ENCODE data around the gene PPP1R12C.
A peak's percentile ranks its signal among the peaks of the same experiment; 100 is the strongest.

The PPP1R12C gene

GRCh38 chr19:55146078-55146704, 28.8 kb upstream of the PPP1R12C start:
- 2% methylated on average over 31 to 38 of the region's 41 CpGs for WGBS, 2 experiments
- peaks cover 14% of the 10 kb centered on the region for H3K4me1 ChIP-seq (ENCODE audit: control insufficient read depth, insufficient read depth, low read length)
- H3K36me3 ChIP-seq (ENCODE audit: control insufficient read depth, insufficient read depth, low read length) = peaks cover 3% of the 10 kb centered on the region
- H3K4me3 ChIP-seq (ENCODE audit: insufficient read depth, low read depth, low read length) = peak overlapping the region; percentile 51
- H3K27ac ChIP-seq (ENCODE audit: insufficient read depth, low read depth, low read length, poor library complexity, severe bottlenecking) = no peak overlapping the region
- H3K27me3 ChIP-seq (ENCODE audit: control insufficient read depth, insufficient read depth, low read length, poor library complexity, severe bottlenecking) = no peaks in the 10 kb centered on the region
- H3K9me3 ChIP-seq (ENCODE audit: control insufficient read depth, low read length) = no peaks in the 10 kb centered on the region

- Histone ChIP-seq H3K4me3 (ENCODE audit: insufficient read depth, low read depth, low read length) (no peak overlapping the region), H3K27ac (ENCODE audit: insufficient read depth, low read depth, low read length, poor library complexity, severe bottlenecking) (no peak overlapping the region), H3K27me3 (ENCODE audit: control insufficient read depth, insufficient read depth, low read length, poor library complexity, severe bottlenecking) (no peaks in the 10 kb centered on the region), H3K4me1 (ENCODE audit: control insufficient read depth, insufficient read depth, low read length) (peaks cover 14% of the 10 kb centered on the region), H3K9me3 (ENCODE audit: control insufficient read depth, low read length) (no peaks in the 10 kb centered on the region), H3K36me3 (ENCODE audit: control insufficient read depth, insufficient read depth, low read length) (peaks cover 3% of the 10 kb centered on the region)
- 45 to 60% methylated on average over 3 of the region's 3 CpGs for WGBS, 2 experiments
Observed at GRCh38 chr19:55145232-55145631, 27.8 kb upstream of the PPP1R12C start.

- WGBS, 2 experiments = 27 to 35% methylated on average over 20 to 21 of the region's 21 CpGs
- no peaks in the 10 kb centered on the region for H3K4me1 ChIP-seq (ENCODE audit: control insufficient read depth, insufficient read depth, low read length)
- peaks cover 3% of the 10 kb centered on the region for H3K36me3 ChIP-seq (ENCODE audit: control insufficient read depth, insufficient read depth, low read length)
- H3K27me3 ChIP-seq (ENCODE audit: control insufficient read depth, insufficient read depth, low read length, poor library complexity, severe bottlenecking) = no peaks in the 10 kb centered on the region
- H3K4me3 ChIP-seq (ENCODE audit: insufficient read depth, low read depth, low read length) = no peak overlapping the region
- no peaks in the 10 kb centered on the region for H3K9me3 ChIP-seq (ENCODE audit: control insufficient read depth, low read length)
- H3K27ac ChIP-seq (ENCODE audit: insufficient read depth, low read depth, low read length, poor library complexity, severe bottlenecking) = no peak overlapping the region
Observed at GRCh38 chr19:55141696-55142095, 24.3 kb upstream of the PPP1R12C start.

GRCh38 chr19:55137915-55138314, 20.5 kb upstream of the PPP1R12C start:
- Histone ChIP-seq H3K9me3 (ENCODE audit: control insufficient read depth, low read length) (no peaks in the 10 kb centered on the region), H3K27ac (ENCODE audit: insufficient read depth, low read depth, low read length, poor library complexity, severe bottlenecking) (no peak overlapping the region), H3K27me3 (ENCODE audit: control insufficient read depth, insufficient read depth, low read length, poor library complexity, severe bottlenecking) (no peaks in the 10 kb centered on the region), H3K4me1 (ENCODE audit: control insufficient read depth, insufficient read depth, low read length) (no peaks in the 10 kb centered on the region), H3K36me3 (ENCODE audit: control insufficient read depth, insufficient read depth, low read length) (peaks cover 2% of the 10 kb centered on the region), H3K4me3 (ENCODE audit: insufficient read depth, low read depth, low read length) (no peak overlapping the region)
- WGBS, 2 experiments = 68 to 71% methylated on average over 8 to 9 of the region's 9 CpGs

GRCh38 chr19:55136399-55137102, 19.1 kb upstream of the PPP1R12C start:
- H3K36me3 ChIP-seq (ENCODE audit: control insufficient read depth, insufficient read depth, low read length) = peaks cover 2% of the 10 kb centered on the region
- no peak overlapping the region for H3K4me3 ChIP-seq (ENCODE audit: insufficient read depth, low read depth, low read length)
- no peak overlapping the region for H3K27ac ChIP-seq (ENCODE audit: insufficient read depth, low read depth, low read length, poor library complexity, severe bottlenecking)
- no peaks in the 10 kb centered on the region for H3K9me3 ChIP-seq (ENCODE audit: control insufficient read depth, low read length)
- no peaks in the 10 kb centered on the region for H3K27me3 ChIP-seq (ENCODE audit: control insufficient read depth, insufficient read depth, low read length, poor library complexity, severe bottlenecking)
- WGBS, 2 experiments = 94 to 95% methylated on average over 17 of the region's 17 CpGs
- no peaks in the 10 kb centered on the region for H3K4me1 ChIP-seq (ENCODE audit: control insufficient read depth, insufficient read depth, low read length)

- Histone ChIP-seq H3K27me3 (ENCODE audit: control insufficient read depth, insufficient read depth, low read length, poor library complexity, severe bottlenecking) (no peaks in the 10 kb centered on the region), H3K4me1 (ENCODE audit: control insufficient read depth, insufficient read depth, low read length) (no peaks in the 10 kb centered on the region), H3K9me3 (ENCODE audit: control insufficient read depth, low read length) (no peaks in the 10 kb centered on the region), H3K36me3 (ENCODE audit: control insufficient read depth, insufficient read depth, low read length) (peaks cover 2% of the 10 kb centered on the region), H3K4me3 (ENCODE audit: insufficient read depth, low read depth, low read length) (no peak overlapping the region), H3K27ac (ENCODE audit: insufficient read depth, low read depth, low read length, poor library complexity, severe bottlenecking) (no peak overlapping the region)
- WGBS, 2 experiments = 69 to 73% methylated on average over 1 of the region's 3 CpGs
Observed at GRCh38 chr19:55134736-55135135, 17.3 kb upstream of the PPP1R12C start.

GRCh38 chr19:55133639-55134444, 16.4 kb upstream of the PPP1R12C start:
- Histone ChIP-seq H3K27ac (ENCODE audit: insufficient read depth, low read depth, low read length, poor library complexity, severe bottlenecking) (peak overlapping the region; percentile 16), H3K4me1 (ENCODE audit: control insufficient read depth, insufficient read depth, low read length) (no peaks in the 10 kb centered on the region), H3K4me3 (ENCODE audit: insufficient read depth, low read depth, low read length) (no peak overlapping the region), H3K9me3 (ENCODE audit: control insufficient read depth, low read length) (no peaks in the 10 kb centered on the region), H3K36me3 (ENCODE audit: control insufficient read depth, insufficient read depth, low read length) (peaks cover 2% of the 10 kb centered on the region), H3K27me3 (ENCODE audit: control insufficient read depth, insufficient read depth, low read length, poor library complexity, severe bottlenecking) (no peaks in the 10 kb centered on the region)
- WGBS, 2 experiments = 88% methylated on average over 25 of the region's 25 CpGs

- no peak overlapping the region for H3K27ac ChIP-seq (ENCODE audit: insufficient read depth, low read depth, low read length, poor library complexity, severe bottlenecking)
- H3K9me3 ChIP-seq (ENCODE audit: control insufficient read depth, low read length) = no peaks in the 10 kb centered on the region
- peaks cover 2% of the 10 kb centered on the region for H3K36me3 ChIP-seq (ENCODE audit: control insufficient read depth, insufficient read depth, low read length)
- H3K4me1 ChIP-seq (ENCODE audit: control insufficient read depth, insufficient read depth, low read length) = no peaks in the 10 kb centered on the region
- H3K4me3 ChIP-seq (ENCODE audit: insufficient read depth, low read depth, low read length) = no peak overlapping the region
- no peaks in the 10 kb centered on the region for H3K27me3 ChIP-seq (ENCODE audit: control insufficient read depth, insufficient read depth, low read length, poor library complexity, severe bottlenecking)
- 89% methylated on average over 13 to 14 of the region's 14 CpGs for WGBS, 2 experiments
Observed at GRCh38 chr19:55132453-55133129, 15.2 kb upstream of the PPP1R12C start.

- 95 to 98% methylated on average over 16 of the region's 16 CpGs for WGBS, 2 experiments
- Histone ChIP-seq H3K4me1 (ENCODE audit: control insufficient read depth, insufficient read depth, low read length) (no peaks in the 10 kb centered on the region), H3K9me3 (ENCODE audit: control insufficient read depth, low read length) (no peaks in the 10 kb centered on the region), H3K27ac (ENCODE audit: insufficient read depth, low read depth, low read length, poor library complexity, severe bottlenecking) (no peak overlapping the region), H3K36me3 (ENCODE audit: control insufficient read depth, insufficient read depth, low read length) (peaks cover 2% of the 10 kb centered on the region), H3K4me3 (ENCODE audit: insufficient read depth, low read depth, low read length) (no peak overlapping the region), H3K27me3 (ENCODE audit: control insufficient read depth, insufficient read depth, low read length, poor library complexity, severe bottlenecking) (no peaks in the 10 kb centered on the region)
Observed at GRCh38 chr19:55131421-55131820, 14.0 kb upstream of the PPP1R12C start.

GRCh38 chr19:55119053-55119452, 1.6 kb upstream of the PPP1R12C start:
- 91 to 94% methylated on average over 14 of the region's 14 CpGs for WGBS, 2 experiments
- Histone ChIP-seq H3K27me3 (ENCODE audit: control insufficient read depth, insufficient read depth, low read length, poor library complexity, severe bottlenecking) (no peaks in the 10 kb centered on the region), H3K27ac (ENCODE audit: insufficient read depth, low read depth, low read length, poor library complexity, severe bottlenecking) (no peak overlapping the region), H3K4me1 (ENCODE audit: control insufficient read depth, insufficient read depth, low read length) (peaks cover 19% of the 10 kb centered on the region), H3K9me3 (ENCODE audit: control insufficient read depth, low read length) (no peaks in the 10 kb centered on the region), H3K4me3 (ENCODE audit: insufficient read depth, low read depth, low read length) (peak overlapping the region; percentile 51), H3K36me3 (ENCODE audit: control insufficient read depth, insufficient read depth, low read length) (no peaks in the 10 kb centered on the region)
